HepG2 (cell line): ENCODE measurements around the gene ABCB4. TPM values are rescaled to one million over a fixed set of nuclear protein-coding genes. Genes with fewer than 3 reads are reported as not detected.
A peak's percentile ranks its signal among the peaks of the same experiment; 100 is the strongest.

Experiments used
- ATAC-seq: fragments of 200-7000 bp; cut with Tn5 transposase; 3 replicates; pipeline ENCODE4 v1.9.1; 2020; ENCODE audit warnings: mild to moderate bottlenecking, moderate library complexity
- BruUV-seq: library from RNA; stranded (reverse); fragments of 400-500 nt; replicated peaks from 2 replicates; lab custom pipeline; 2021; lab: Mats Ljungman, UMichigan
- CTCF ChIA-PET: fragments of 300-600 bp; formaldehyde crosslinking; extraction: SDS; loops from one replicate; lab custom pipeline; 2021; ENCODE audit warnings: low total read pairs, inconsistent platforms, low intra/inter-chr PET ratio; lab: Yijun Ruan, JAX
- POLR2A ChIA-PET: fragments of 350-600 bp; sonication (Branson Sonifier 250); formaldehyde crosslinking; loops from one replicate; lab custom pipeline; 2020; ENCODE audit warnings: antibody characterized with exemption, inconsistent platforms; lab: Yijun Ruan, JAX
- DNase-seq: peaks from one replicate; pipeline ENCODE4 v3.0.0-alpha.2; 2015; ENCODE audit warnings: low spot score
- FAIRE-seq: peaks from 3 replicates; lab custom pipeline; 2011; peaks lifted over from hg19 to GRCh38; lab: Jason Lieb, UNC
- H2AFZ ChIP-seq: one replicate; pipeline ENCODE4 v1.6.1; 2011; ENCODE audit warnings: low read length, inconsistent platforms
- H3K27ac ChIP-seq: fragments of 300-600 bp; 3 replicates; pipeline ENCODE4 v1.8.0; 2011; ENCODE audit warnings: mixed run types, mild to moderate bottlenecking, mixed read lengths, low read length, inconsistent platforms; ENCODE audit not compliant: insufficient read depth; ENCODE audit errors: extremely low read length
- H3K27me3 ChIP-seq, 2 experiments: fragments of 200-600 bp in 1 of 2; 2 replicates in 1 of 2; 3 replicates in 1 of 2; pipeline versions ENCODE4 v1.6.0 to v1.8.0; 2011; ENCODE audit warnings: low read length in 2 of 2, mild to moderate bottlenecking in 2 of 2, moderate library complexity in 2 of 2, inconsistent platforms in 1 of 2; ENCODE audit not compliant: insufficient read depth in 2 of 2, control insufficient read depth in 1 of 2
- H3K36me3 ChIP-seq, 2 experiments: fragments of 200-600 bp in 1 of 2; replicated peaks in 1 of 2; 2 replicates in 1 of 2; 3 replicates in 1 of 2; pipeline versions ENCODE4 v1.5.1 to v1.8.0; 2011; ENCODE audit warnings: low read length in 2 of 2, inconsistent platforms in 1 of 2; ENCODE audit not compliant: insufficient read depth in 2 of 2, control insufficient read depth in 1 of 2
- H3K4me1 ChIP-seq: 2 replicates; pipeline ENCODE4 v1.5.1; 2012; ENCODE audit warnings: low read length, inconsistent platforms; ENCODE audit not compliant: insufficient read depth
- H3K4me2 ChIP-seq: 2 replicates; pipeline ENCODE4 v1.6.0; 2011; ENCODE audit warnings: low read depth, low read length, inconsistent platforms
- H3K4me3 ChIP-seq, 3 experiments: fragments of 200-600 bp in 1 of 3; sonication (generic), shearing (Covaris generic) in 1 of 3; replicated peaks in 1 of 3; 2 replicates each; pipeline ENCODE4 v1.5.1; 2011 to 2016; ENCODE audit warnings: low read length in 3 of 3, inconsistent platforms in 2 of 3, low read depth in 2 of 3, mild to moderate bottlenecking in 2 of 3, control low read depth in 1 of 3, mixed read lengths in 1 of 3; ENCODE audit not compliant: insufficient read depth in 1 of 3
- H3K79me2 ChIP-seq: one replicate; pipeline ENCODE4 v1.6.1; 2011; ENCODE audit warnings: low read length, inconsistent platforms; ENCODE audit not compliant: insufficient read depth
- H3K9ac ChIP-seq: 2 replicates; pipeline ENCODE4 v1.6.0; 2011; ENCODE audit warnings: mild to moderate bottlenecking, low read depth, low read length, inconsistent platforms; ENCODE audit not compliant: insufficient read depth
- H3K9me3 ChIP-seq: 2 replicates; pipeline ENCODE4 v1.5.1; 2012; ENCODE audit warnings: mild to moderate bottlenecking, low read length
- H4K20me1 ChIP-seq: 2 replicates; pipeline ENCODE4 v1.6.0; 2011; ENCODE audit warnings: inconsistent platforms, mild to moderate bottlenecking, low read length, moderate library complexity; ENCODE audit not compliant: insufficient read depth
- ATM ChIP-seq: fragments of 450-650 bp; IDR thresholded peaks from 2 replicates; pipeline ENCODE4 v1.7.1; 2017; ENCODE audit warnings: mild to moderate bottlenecking, borderline replicate concordance
- DRAP1 ChIP-seq: IDR thresholded peaks from 2 replicates; pipeline ENCODE4 v1.6.1; 2016; ENCODE audit warnings: missing genetic modification reagents, missing compliant biosample characterization
- HDAC1 ChIP-seq: sonication (generic); formaldehyde crosslinking; IDR thresholded peaks from 2 replicates; pipeline ENCODE4 v1.5.1; 2020; ENCODE audit warnings: mild to moderate bottlenecking, missing genetic modification reagents
- HNF4G ChIP-seq, 2 experiments: sonication (generic) in 1 of 2; formaldehyde crosslinking in 1 of 2; IDR thresholded peaks; 2 replicates each; pipeline versions ENCODE4 v1.4.0 to v1.6.1; 2011 to 2020; ENCODE audit warnings: borderline replicate concordance in 2 of 2, low read depth in 2 of 2, mild to moderate bottlenecking in 2 of 2, low read length in 1 of 2, missing genetic modification reagents in 1 of 2, moderate library complexity in 1 of 2
- HOXA7 ChIP-seq: sonication (generic); formaldehyde crosslinking; IDR thresholded peaks from 2 replicates; pipeline ENCODE4 v1.8.1; 2022; ENCODE audit warnings: mild to moderate bottlenecking, missing genetic modification reagents, moderate library complexity
- ISL2 ChIP-seq: sonication (generic); formaldehyde crosslinking; IDR thresholded peaks from 2 replicates; pipeline ENCODE4 v1.5.0; 2020; ENCODE audit warnings: missing genetic modification reagents
- JDP2 ChIP-seq: sonication (generic); formaldehyde crosslinking; IDR thresholded peaks from 2 replicates; pipeline ENCODE4 v1.8.1; 2022; ENCODE audit warnings: missing genetic modification reagents, borderline replicate concordance
- MAX ChIP-seq: IDR thresholded peaks from 2 replicates; pipeline ENCODE4 v1.6.1; 2012; ENCODE audit warnings: inconsistent platforms
- MZF1 ChIP-seq: sonication (generic); formaldehyde crosslinking; IDR thresholded peaks from 2 replicates; pipeline ENCODE4 v1.8.1; 2023; ENCODE audit warnings: mild to moderate bottlenecking, missing genetic modification reagents, borderline replicate concordance
- PCBP2 ChIP-seq: fragments of 200-400 bp; formaldehyde crosslinking; optimal IDR thresholded peaks from 2 replicates; pipeline ENCODE3; 2018; ENCODE audit warnings: low read length, low read depth; ENCODE audit not compliant: poor library complexity, severe bottlenecking
- STAT6 ChIP-seq: sonication (generic); formaldehyde crosslinking; IDR thresholded peaks from 2 replicates; pipeline ENCODE4 v1.4.0; 2020; ENCODE audit warnings: missing genetic modification reagents, mild to moderate bottlenecking, borderline replicate concordance
- TARDBP ChIP-seq: sonication (generic); formaldehyde crosslinking; IDR thresholded peaks from 2 replicates; pipeline ENCODE4 v1.8.0; 2022; ENCODE audit warnings: mild to moderate bottlenecking, missing genetic modification reagents
- THAP7 ChIP-seq: sonication (generic); formaldehyde crosslinking; IDR thresholded peaks from 2 replicates; pipeline ENCODE4 v1.8.1; 2023; ENCODE audit warnings: mild to moderate bottlenecking, missing genetic modification reagents
- YEATS2 ChIP-seq: sonication (generic); formaldehyde crosslinking; IDR thresholded peaks from 2 replicates; pipeline ENCODE4 v1.4.0; 2020; ENCODE audit warnings: missing genetic modification reagents, borderline replicate concordance
- ZFP91 ChIP-seq: sonication (generic); formaldehyde crosslinking; IDR thresholded peaks from 2 replicates; pipeline ENCODE4 v1.9.0; 2022; ENCODE audit warnings: missing genetic modification reagents, mild to moderate bottlenecking, borderline replicate concordance
- ZNF20 ChIP-seq: sonication (generic); formaldehyde crosslinking; IDR thresholded peaks from 2 replicates; pipeline ENCODE4 v1.4.0; 2020; ENCODE audit warnings: mild to moderate bottlenecking, moderate library complexity, missing genetic modification reagents
- ZNF460 ChIP-seq: sonication (generic); formaldehyde crosslinking; IDR thresholded peaks from 2 replicates; pipeline ENCODE4 v1.5.1; 2020; ENCODE audit warnings: missing genetic modification reagents, mild to moderate bottlenecking, borderline replicate concordance
- ZNF563 ChIP-seq: sonication (generic); formaldehyde crosslinking; IDR thresholded peaks from 2 replicates; pipeline ENCODE4 v1.8.0; 2022; ENCODE audit warnings: mild to moderate bottlenecking, moderate library complexity, missing genetic modification reagents
- WGBS: methylation state at CpG from one replicate; pipeline ENCODE4 v1.1.6; 2017; ENCODE audit warnings: low lambda C conversion rate; 5-methylcytosine and 5-hydroxymethylcytosine counted together
- in situ Hi-C: cut with HindIII; loops from 2 replicates; pipeline ENCODE4 v1.10.0; 2017; ENCODE audit warnings: low pct_unique_long_range_greater_than_20kb; ENCODE audit not compliant: extremely low pct_ligation_motif_present
- intact Hi-C: fragments of 100-400 bp; cut with micrococcal nuclease; formaldehyde crosslinking; loops from one replicate; pipeline ENCODE4 v1.10.0; 2022; ENCODE audit not compliant: unreplicated experiment
- polyA plus RNA-seq, 8 experiments: library from polyadenylated mRNA; depleted of rRNA in 3 of 8; stranded (reverse) in 7 of 8; unstranded in 1 of 8; fragments of >200 nt; fragmentation: Illumina TruSeq in 4 of 8; extraction: Trizol in 4 of 8; gene quantifications; 2 replicates each; pipeline versions ENCODE4 v1.2.1 to v1.2.3, GENCODE V29; 2011 to 2016; ENCODE audit warnings: low read depth in 4 of 8, missing spikeins in 1 of 8, mixed read lengths in 1 of 8; ENCODE audit not compliant: insufficient read depth in 1 of 8
- total RNA-seq, 5 experiments: library from RNA; depleted of rRNA; stranded (reverse); fragments of >200 nt; fragmentation: Illumina TruSeq; extraction: Trizol; gene quantifications; 2 replicates each; pipeline ENCODE4 v1.2.3, GENCODE V29; 2016; ENCODE audit warnings: low read depth in 1 of 5

The ABCB4 gene
- total and polyA plus RNA-seq, 2 of the 13 experiments (the other 11 are each of a cell fraction or from before 2014, with no cell fraction given): 18.0 to 32.4 TPM

- Histone ChIP-seq H3K4me3 (peak overlapping the region in 2 of 3 experiments; percentile 7 to 51; a peak in 3 of 6 replicates), H3K9me3 (no peaks in the 10 kb centered on the region), H3K9ac (peak overlapping the region; percentile 62), H3K4me1 (peaks cover 37% of the 10 kb centered on the region), H3K36me3 (peaks cover 0 to 19% of the 10 kb centered on the region in 2 experiments; a peak in 4 of 5 replicates), H3K27ac (peak overlapping the region; percentile 87), H2AFZ (peak overlapping the region; percentile 1), H3K27me3 (no peaks in the 10 kb centered on the region), H3K79me2 (no peaks in the 10 kb centered on the region), H4K20me1 (no peaks in the 10 kb centered on the region), H3K4me2 (peak overlapping the region; percentile 83)
- FAIRE-seq (peak; percentile 72), DNase-seq (peak; percentile 84), ATAC-seq (peak; percentile 88)
- no TSS peak for BruUV-seq
- in situ Hi-C loops (no loop called here), intact Hi-C loops (loop anchor here (5.0 kb wide), 1 partner anchor 33 kb away; no protein-coding TSS in a partner anchor)
- ChIA-PET POLR2A (interaction anchor here (1.0 to 2.9 kb wide), 9 partner anchors 8 to 412 kb away, joined by 3 to 19 read pairs (median 6); partner anchors contain the start of genes ABCB1, ABCB4, DBF4 and DMTF1), CTCF (no interaction called here)
- 2% methylated on average over 2 of the region's 2 CpGs for WGBS
- no peak for TF ChIP-seq ZNF460 (CRISPR knock-in tag)
- 0 out of 2 replicates have a peak, but pooled peaks have one; percentile 33 for TF ChIP-seq TARDBP (CRISPR knock-in tag)
- TF ChIP-seq STAT6 (CRISPR knock-in tag): no peak
- no peak for TF ChIP-seq HOXA7 (CRISPR knock-in tag)
- TF ChIP-seq JDP2 (CRISPR knock-in tag): no peak
- TF ChIP-seq MAX: peak; percentile 97
- no peak for TF ChIP-seq PCBP2
- TF ChIP-seq ATM: no peak
- TF ChIP-seq THAP7 (CRISPR knock-in tag): no peak
- no peak for TF ChIP-seq ZNF563 (CRISPR knock-in tag)
- TF ChIP-seq DRAP1: no peak
- no peak for TF ChIP-seq ZNF20
- TF ChIP-seq HNF4G (IDR thresholded peaks at IDR 0.05; ENCODE audit: borderline replicate concordance, low read depth, low read length): peak; percentile 45; the same call in 1 of the 2 replicates
- TF ChIP-seq HNF4G (CRISPR knock-in tag; IDR thresholded peaks at IDR 0.05; ENCODE audit: borderline replicate concordance, low read depth): no peak; the same call in 1 of the 2 replicates
- TF ChIP-seq ISL2 (CRISPR knock-in tag): peak; percentile 85
- TF ChIP-seq HDAC1 (CRISPR knock-in tag): peak; percentile 71
- peak; percentile 39; the same call in 1 of the 2 replicates for TF ChIP-seq YEATS2
- TF ChIP-seq ZFP91 (CRISPR knock-in tag): no peak
- no peak for TF ChIP-seq MZF1 (CRISPR knock-in tag)
Measured at GRCh38 chr7:87463982-87464381, 11.5 kb downstream of the ABCB4 start.
